ENCODE measurements around the gene ADRA2C.

ADRA2C gene

DNA sequence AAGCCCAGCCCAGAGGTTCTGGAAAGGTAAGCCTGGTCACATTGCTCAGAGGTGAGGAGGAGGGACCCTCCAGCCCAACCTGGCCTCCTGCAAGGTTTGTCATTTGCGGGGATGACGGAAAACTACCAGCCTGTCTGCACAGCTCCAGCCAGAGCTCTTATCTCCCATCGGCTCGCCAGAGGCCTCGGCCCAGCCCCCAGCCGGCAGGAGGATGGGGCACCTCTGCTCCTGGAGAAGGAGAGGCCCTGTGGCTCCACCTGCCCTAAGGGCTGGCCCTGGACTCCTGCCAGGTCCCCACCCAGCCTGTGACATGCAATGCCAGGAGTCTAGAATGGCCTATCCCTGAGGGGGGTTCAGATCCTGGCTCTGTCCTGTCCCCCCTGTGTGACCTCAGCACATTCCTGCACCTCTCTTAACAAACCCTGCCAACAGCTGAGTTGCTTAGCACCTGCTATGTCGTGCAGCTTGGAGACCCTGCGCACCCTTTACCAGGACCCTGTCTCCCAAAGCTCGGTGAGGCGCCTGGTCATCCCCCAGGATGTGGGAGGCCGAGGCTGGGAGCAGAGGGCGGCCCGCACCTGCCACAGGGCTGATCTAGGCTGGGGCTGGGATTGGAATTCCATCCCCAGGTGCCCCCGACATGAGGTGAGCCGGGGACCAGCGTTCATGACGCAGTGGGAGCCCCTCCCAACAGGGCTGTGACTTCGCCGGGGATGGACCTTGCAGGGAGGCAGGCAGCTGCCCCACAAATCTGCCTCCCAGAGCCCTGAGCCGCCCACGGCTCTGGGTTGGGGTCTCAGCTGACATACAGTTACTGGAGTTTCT, 14.4 kb downstream of the ADRA2C start:
- no peak for DNase-seq

DNA sequence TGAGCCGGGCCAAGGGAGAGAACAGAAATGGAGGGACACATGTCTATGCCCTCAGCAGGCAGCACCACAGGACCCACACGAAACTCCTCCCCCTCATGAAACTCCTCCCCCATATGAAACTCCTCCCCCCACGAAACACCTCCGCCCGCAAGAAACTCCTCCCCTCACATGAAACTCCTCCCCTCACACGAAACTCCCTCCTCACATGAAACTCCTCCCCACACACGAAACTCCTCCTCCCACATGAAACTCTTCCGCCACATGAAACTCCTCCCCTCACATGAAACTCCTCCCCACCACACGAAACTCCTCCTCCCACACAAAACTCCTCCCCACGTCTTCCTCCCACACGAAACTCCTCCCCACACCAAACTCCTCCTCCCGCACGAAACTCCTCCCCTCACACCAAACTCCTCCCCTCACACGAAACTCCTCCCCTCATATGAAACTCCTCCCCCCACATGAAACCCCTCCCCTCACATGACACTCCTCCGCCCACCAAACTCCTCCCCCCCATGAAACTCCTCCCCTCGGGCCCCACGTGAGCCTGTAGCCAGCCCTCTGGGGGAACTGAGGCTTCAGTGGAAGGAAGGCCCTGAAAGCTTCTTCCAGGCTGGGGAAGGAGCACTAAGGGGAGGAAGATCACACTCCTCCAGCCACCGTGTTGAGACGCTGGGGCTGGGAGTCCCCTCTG, 15.2 kb downstream of the ADRA2C start:
- DNase-seq: no peak

DNA sequence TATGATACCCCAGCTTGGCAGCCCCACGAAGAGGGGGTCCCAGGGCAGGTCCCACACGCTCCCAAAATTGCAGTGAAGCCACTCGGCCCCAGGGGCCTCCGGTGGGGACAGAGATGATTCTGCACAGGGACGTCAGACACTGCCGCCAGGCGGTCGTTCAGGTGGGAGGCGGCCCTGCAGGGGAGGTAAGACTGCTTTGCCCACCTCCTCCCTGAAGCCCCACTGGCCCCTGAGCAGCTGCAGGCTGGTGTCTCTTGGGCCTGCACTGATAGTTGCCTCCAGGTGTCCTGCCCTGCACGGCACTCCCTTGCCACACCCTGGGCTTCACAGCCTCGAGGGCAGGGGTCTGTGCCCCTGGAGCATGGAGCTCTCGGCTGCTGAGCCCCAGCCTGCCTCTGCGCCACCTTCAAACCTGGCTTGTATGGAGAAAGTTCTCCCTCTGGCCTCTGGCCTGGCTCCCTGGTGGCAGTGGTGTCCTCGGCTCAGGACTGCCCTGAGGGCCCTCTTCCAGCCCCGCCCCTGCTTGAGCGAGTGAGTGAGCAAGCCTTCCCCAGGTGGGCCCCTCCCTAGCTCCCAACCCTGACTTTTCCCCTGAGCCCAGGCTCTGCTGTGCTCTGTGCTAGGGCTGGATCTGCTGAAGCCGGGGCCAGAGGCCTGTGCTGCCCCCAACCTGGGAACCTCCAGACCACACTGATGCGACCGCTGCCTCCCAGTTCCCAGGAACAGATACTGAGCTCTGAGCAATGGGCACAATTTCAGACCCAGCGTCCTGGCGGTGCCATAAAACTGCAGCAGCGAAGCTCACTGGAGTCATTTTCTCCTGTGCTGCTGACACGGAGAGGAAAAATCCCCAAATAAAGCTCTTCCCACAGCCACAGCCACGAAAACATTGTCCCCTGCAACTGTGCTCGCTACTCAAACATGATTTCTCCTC, 16.1 kb downstream of the ADRA2C start:
- DNase-seq: no peak

DNA sequence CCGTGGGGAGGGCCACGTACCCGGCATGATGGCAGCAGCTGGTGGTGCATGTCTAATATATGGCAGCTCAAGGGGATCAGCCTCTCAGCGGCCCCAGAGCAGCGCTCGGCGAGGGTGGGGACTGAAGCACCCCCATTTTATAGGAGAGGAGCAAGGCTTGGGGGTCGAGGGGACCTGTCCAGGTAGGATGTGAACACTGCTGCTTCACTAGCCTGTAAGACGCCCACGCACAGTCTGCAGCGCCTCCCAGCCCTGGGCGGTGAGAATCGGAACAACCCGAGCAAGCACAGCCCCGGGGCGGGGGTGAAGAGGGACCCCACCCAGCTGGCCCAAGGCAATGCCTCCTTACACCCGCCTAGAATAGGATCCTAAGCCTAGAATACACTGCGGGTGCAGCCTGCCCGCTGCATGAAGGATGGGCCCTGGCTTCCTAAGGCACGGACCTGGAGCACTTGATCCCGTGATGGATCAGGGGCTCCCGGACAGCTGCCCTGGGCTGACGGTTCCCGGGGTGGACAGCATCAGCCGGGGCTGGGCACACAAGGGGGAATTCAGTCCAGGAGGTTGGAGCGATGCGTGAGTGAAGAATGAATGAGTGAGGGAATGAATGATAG, 17.6 kb downstream of the ADRA2C start:
- no peak for DNase-seq

DNA sequence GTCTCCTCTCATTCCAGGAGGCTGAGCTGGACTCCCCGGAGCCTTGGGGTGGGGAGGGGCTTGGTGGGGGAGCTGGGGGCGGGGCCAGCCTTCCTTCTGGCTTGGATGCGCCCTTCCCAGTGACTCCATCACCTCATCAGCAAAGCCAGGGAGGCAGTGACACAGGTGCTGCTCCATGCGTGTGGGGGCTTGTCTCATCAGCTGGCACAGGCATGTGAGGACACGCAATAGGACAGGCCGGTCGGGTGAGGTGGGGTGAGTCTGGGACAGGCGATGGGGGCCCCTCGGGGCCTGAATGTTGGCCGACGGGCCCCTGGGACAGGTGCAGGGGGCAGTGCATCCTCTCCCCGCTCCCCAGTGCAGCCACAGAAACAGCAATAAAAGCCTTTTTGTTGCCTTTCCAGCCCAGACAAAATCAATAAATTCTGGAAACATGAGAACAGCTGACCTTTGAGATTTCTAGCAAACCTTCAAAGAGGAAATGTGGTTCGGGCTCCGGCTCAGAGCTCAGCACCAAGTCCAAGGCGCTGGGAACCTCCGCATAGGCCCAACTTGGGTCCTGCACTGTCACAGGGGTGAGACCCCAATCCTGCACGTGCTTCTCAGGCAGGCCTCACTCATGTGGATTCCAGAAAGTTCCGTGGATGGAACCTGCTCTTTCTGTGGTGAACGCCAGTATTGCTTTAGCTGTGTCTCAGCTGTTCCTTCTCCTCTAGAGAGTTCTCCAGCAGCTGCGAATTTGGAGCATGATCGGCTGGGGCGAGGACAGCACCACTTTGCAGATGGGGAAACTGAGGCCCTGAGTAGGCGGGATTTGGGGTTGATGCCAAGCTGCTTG, 18.5 kb downstream of the ADRA2C start:
- no peak for DNase-seq

DNA sequence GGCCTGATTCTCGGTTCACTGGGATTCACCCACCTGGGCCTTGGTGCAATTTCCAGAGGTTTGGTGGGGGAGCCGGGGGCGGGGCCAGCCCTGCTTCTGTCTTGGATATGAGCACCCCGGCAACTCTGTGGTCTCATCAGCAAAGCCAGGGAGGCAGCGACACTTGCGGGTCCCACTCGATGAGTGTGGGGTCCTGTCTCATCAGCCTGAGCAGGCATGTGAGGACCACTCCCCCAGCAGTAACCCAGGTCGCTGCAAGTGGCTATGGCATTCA, 19.0 kb downstream of the ADRA2C start:
- no peak for DNase-seq

DNA sequence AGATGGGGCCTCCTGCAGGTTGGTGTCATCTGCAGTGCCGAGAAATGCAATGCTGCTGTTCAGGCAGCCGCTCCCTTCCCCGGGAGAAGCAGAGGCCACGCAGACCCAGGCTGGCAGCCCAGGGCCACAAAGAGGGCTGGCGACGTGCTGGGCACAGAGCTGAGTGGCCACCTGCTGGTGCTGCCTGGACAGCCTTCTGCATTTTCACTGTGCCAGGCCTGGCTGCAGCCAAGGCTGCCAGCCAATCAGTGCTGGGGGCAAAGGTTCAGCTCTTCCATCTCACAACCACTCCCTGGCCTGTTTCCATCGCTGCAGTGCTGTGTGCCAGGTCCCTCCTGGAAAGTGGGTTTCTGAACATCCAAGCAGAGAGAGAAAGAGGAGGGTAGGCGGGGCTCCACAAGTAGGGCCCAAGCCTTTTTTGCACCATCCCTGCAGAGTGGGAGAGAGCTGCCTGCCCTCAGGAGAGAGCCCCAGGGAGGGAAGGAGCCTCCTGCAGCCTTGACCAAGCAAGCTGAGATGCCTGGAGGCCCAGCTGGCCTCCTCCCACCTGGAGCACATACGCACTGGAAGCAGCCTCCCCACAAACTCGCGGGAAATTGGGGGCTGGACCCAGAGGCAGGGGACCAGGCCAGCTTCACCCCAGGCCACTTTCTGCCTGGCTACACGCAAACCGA, 20.1 kb downstream of the ADRA2C start:
- DNase-seq: no peak

DNA sequence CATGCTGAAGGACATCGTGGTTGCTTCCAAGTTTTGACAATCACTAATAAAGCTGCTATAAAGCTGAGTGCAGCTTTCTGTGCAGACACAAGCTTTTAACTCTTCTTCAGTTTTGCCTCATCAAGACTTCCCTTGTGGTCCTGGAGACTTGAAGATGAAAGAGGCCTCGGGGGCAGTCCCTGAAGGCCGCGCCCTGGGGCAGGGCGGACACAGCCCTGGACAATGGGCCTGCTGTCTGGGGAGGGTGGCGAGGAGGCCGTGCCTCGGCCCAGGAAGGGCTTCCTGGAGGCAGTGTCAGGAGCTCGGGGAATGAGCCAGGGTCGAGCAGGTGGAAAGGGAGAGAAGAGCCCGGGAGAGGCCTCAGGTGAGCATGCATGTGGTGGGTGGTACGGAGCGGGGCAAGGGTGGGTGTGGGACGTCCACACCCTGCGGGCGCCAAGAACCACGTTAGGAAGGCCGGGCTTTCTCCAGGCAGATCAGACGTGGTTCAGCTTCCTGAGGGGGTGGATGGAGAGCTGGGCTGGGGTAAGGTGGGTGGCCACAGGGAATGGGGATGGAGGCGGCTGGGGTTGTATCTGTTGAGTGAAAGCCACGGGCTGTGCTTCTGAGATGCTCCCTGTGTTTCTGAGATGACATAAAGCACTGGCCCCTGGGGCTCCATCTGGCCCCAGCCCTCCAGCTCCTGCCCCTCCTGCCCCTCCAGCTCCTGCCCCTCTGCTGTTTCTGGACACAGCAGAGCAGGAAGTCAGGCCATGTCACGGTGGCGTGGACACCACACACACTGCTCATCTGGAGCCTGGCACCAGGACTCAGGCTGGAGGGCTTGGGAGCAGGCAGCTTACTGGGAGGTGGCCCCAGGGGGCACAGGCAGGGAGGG, 21.5 kb downstream of the ADRA2C start:
- DNase-seq: no peak

DNA sequence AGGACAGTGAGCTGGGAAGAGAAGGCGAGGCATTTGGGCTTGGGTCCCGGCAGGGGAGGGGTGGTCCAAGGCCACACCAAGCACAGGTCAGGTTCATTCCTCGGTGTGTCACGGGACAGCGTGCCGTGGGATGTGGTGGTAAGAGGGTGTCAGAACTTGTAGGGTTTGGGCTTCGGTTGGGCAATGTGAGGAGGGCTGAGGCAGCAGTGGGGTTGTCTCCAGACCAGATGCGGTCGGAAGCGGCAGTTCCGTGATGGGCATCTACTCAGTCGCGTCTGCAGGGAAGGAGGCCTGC, 22.1 kb downstream of the ADRA2C start:
- no peak for DNase-seq

DNA sequence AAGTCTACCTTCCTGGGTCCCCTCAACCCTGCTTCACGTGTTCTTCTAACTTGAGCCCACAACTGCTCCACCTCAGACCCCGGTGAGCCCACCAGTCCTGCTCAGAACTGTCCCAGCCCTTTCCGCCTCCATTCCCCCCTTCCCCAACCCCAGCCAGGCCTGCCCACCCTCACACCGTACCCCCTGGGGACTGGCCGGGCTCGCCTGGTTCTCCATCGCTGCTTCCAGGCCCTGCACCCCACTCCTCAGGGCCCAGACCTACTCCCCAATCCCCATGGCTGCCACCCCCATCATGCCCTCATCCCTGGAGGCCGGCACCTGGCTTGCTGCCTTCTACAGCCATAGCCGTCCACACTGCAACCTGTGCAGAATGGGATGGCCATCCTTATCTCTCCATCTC, 23.4 kb downstream of the ADRA2C start:
- DNase-seq: no peak

DNA sequence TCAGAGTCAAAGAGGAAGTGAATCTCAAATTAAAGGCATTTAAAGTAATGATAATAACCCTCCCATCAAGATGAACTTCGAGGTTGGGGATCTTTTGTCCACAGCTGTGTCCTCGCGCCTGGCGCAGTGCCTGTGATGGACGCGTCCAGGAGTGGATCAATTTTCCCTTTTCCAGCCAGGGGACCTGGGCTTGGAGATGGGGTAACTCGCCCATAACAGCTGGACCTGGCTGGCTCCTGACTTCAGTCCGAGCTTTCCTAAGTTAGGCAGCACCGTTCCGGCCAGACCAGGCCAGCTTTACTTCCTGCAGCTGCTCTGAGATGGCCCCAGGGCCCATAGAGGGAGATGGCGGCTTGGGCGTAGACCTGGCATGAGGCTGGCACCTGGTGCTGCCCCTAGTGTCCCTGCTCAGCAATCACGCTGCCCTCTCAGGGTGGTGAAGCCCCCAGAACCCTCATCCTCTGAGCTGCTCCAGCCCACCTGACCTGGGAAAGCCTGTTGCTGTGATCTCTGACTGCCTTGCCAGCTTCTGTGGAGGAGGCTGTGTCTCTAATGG, 23.9 kb downstream of the ADRA2C start:
- DNase-seq: no peak

DNA sequence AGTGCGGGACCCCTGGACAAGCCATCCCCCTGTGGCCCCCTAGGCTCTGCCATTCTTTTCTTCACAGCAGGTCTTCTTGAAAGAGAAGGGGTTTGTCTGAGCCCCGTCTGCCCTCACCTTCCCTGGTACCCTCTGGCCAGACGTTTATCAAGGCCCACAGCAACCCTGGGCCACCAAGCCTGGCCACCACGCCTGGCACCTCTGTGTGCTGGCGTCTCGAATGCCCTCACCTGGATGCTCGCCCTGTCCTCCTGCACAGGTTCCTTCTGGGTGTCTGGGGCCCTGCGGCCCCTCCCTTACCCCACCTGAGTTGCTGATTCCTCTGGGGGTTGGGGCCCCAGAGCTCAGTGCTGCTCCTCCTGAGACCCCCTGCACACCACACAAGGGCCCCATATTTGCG, 25.1 kb downstream of the ADRA2C start:
- no peak for DNase-seq

DNA sequence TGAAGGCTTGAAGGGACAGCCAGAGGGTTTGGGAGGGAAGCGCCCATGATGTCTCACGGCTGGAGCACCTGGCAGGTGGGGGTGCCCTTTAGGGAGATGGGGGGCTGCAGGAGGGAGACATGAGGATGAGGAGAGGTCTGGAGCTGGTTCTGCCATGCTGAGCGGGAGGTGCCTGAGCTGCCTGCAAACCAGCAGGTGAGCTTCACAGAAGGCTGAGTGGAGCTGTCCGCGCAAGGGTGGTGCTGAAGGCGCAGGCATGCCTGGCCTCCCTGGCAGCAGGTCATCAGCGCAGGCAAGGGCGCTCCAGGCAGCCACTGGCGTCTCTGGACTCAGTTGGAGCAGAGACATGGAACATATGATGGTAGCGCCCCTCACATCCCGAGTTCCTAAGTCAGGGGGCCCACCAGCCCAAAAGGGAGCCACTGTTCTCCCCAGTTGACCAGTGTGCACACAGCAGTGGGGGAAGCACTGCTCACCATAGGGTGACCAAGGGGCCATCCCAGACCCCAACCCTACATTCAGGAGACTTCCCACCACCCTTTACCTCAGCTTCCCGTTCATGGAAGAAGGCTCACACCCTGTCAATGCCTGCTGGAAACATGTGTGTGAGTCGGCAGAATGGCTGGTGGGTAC, 25.8 kb downstream of the ADRA2C start:
- DNase-seq: no peak

DNA sequence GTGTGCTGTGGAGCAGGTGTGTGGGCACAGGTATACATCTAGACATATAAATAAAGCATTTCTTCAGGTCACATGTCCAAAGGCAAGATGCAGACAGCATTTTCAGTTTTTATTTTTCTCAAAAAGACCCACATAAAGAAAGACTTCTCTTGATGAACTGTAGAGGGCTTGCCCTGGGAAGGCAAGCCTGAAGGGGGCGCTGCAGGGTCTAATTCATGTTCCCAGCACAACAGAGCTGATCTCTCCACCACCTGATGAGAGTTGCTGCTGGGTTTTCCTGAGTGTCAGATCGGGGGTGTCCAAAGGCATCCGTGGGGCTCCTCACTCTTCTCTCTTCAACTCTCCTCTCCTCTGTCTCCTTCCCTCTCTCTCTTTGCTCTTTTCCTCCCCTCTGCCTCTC, 26.6 kb downstream of the ADRA2C start:
- no peak for DNase-seq

DNA sequence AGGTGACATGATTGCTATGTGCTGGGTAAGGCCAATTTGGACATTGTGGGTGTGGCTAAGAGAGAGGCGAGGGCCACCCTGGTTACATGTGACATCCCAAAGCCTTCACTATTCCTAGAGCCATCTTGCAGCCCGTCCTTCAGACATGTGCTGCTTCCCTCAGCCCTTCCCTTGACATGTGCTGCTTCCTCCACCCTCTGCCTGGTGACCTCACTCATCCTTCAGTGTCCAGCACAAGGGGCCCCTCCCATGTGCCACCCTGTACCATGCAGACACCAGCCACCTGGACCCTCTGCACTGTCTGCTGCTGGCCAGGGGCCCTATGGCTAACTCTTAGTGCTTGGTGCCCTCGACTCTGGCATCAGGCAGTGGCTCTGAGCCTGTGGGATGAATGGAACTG, 27.4 kb downstream of the ADRA2C start:
- no peak for DNase-seq

DNA sequence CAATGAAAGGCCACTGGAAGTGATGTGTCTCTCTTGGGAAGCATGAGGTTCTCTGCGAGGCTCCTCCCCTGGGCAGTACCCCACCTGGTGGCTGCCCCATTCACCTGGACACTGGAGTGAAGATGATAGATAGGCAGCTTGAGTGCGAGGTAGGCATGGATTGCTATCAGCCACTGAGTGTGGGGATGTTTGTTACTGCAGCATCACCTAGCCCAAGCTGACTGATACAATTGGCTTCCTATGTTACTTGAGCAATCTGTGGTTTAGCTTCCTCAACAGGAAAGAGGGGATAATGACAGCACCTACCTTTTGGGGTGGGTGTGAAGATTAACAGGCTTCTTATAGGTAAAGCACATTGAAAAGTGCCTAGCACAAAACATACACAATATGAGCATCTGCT, 30.8 kb downstream of the ADRA2C start:
- DNase-seq: no peak

DNA sequence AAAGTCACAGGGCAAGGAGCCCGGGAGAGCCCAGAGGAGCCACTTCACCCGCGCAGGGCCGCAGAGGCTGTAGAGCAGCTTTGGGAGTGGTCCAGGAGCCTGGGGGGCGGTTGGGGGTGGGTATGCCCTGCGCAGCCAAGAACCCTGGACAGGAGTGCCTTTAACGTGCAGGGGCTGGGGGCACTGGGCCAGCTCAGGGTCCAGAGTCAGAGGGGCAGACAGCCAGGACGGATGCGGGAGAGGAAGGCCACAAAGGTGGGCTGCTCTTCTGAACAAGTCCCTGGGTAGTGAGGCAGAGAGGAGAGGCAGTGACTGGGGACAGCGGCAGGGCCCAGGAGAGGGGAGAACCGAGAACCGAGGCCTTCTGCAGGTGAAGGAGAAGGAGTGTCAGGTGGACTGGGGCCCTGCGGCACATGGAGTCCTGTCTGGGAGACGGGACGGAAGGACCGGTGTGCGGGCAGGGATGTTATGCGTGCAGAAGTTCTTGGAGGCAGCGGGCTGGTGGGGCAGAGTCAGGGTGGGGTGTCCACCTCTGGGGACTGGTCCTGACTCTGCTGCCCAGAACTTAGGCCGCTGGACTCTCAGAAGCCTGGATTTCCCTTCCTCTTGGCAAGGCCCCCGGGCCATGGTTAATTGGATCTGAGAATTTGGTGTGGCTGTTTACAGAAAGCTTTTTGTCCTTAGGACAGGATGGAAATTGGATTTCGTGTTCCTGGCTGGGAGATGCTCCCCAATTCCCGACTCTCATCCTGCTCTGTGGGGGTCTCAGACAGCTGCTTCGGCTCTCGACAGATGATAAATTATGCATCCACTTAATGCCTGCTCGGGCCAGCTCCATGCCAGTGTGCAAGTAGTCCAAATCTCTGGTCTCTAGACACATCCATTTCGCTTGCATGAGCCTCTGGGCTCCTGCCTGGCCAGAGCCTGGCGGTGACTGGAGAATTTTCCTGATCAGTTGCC, 31.9 kb downstream of the ADRA2C start:
- DNase-seq: no peak

DNA sequence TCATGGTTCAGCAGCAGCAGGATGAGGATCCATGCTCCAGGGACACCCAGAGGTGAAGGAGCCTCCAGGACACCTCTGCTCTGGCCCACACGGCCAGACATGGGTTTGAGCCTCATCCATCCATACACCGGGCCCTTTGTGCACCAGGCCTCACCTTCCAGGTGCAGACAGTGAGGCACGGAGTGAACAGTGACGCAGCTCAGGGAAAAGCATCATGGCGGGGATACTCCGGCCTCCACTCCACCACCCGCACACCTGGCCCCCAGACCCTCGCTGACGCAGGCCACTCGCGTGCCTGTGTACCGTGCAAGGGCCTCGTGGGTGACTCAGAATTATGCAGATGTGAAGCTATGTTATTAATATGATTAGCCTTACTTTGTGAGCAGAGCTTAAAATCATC, 33.3 kb downstream of the ADRA2C start:
- no peak for DNase-seq

DNA sequence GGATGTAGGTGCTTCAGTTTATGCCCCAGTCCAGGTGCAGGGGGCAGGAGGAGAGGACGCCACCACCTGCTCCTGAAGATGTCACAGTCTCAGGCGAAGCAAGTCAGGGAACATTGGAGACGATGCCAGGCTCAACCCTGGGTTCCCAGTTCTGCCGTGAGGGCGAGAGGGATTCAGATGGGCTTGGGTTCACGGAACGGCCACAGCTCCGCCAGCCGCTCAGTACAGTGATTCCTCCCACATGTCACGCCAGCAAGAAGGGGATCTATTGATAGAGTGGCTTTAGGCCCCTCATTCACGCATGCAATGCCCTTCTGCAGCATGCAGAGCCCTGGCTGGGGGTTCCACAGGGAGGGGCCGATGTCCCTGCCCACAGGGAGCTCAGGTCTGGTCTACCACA, 34.2 kb downstream of the ADRA2C start:
- no peak for DNase-seq
